ENCODE measurements around the gene SYNGR3. TPM values are rescaled to one million over a fixed set of nuclear protein-coding genes. Genes with fewer than 3 reads are reported as not detected.

Gene SYNGR3
- total and polyA plus RNA-seq, 12 donors, result 0.54 to 10.9 (median 2.8) TPM; not detected in 2

- 80 to 87% (median 85%) methylated on average over 15 to 19 of the region's 19 CpGs for WGBS, 4 donors
- TF ChIP-seq POLR2A (IDR thresholded peaks at IDR 0.05) (no peak), CTCF (IDR thresholded peaks at IDR 0.05) (no peak)
- no peak overlapping the region for H3K4me3 ChIP-seq
- H3K27me3 ChIP-seq, result no peaks in the 10 kb centered on the region
- H3K9me3 ChIP-seq (replicated peaks in 1 of 3), result no peaks in the 10 kb centered on the region
- no peaks in the 10 kb centered on the region for H3K36me3 ChIP-seq (replicated peaks in 1 of 2)
- intact Hi-C loops (cut with DNase I), result no loop called here
- no peak overlapping the region for H3K27ac ChIP-seq
- peaks cover 7 to 11% of the 10 kb centered on the region in 2 donors for H3K4me1 ChIP-seq (replicated peaks in 1 of 2)
- peak in 1 of 7 donors; percentile 18 for DNase-seq
Observed at GRCh38 chr16:1945559-1946391, 44.0 kb upstream of the SYNGR3 start.

GRCh38 chr16:1946495-1947368, 43.0 kb upstream of the SYNGR3 start:
- Histone ChIP-seq H3K4me3 (no peak overlapping the region), H3K4me1 (replicated peaks in 1 of 2) (peaks cover 7 to 10% of the 10 kb centered on the region in 2 donors), H3K36me3 (replicated peaks in 1 of 2) (no peaks in the 10 kb centered on the region), H3K27ac (no peak overlapping the region), H3K27me3 (no peaks in the 10 kb centered on the region), H3K9me3 (replicated peaks in 1 of 3) (no peaks in the 10 kb centered on the region)
- WGBS, 4 donors, result 85 to 94% (median 86%) methylated on average over 6 to 38 of the region's 38 CpGs
- intact Hi-C loops (cut with DNase I), result no loop called here
- TF ChIP-seq POLR2A (IDR thresholded peaks at IDR 0.05), result no peak
- no peak for TF ChIP-seq CTCF (IDR thresholded peaks at IDR 0.05)
- peak in 1 of 7 donors; percentile 20 for DNase-seq

GRCh38 chr16:1947369-1947670, 42.5 kb upstream of the SYNGR3 start:
- no peak for DNase-seq
- Histone ChIP-seq H3K27me3 (no peaks in the 10 kb centered on the region), H3K9me3 (replicated peaks in 1 of 3) (no peaks in the 10 kb centered on the region), H3K27ac (no peak overlapping the region), H3K4me1 (replicated peaks in 1 of 2) (peaks cover 4% of the 10 kb centered on the region in 2 donors), H3K4me3 (no peak overlapping the region), H3K36me3 (replicated peaks in 1 of 2) (no peaks in the 10 kb centered on the region)
- TF ChIP-seq POLR2A (IDR thresholded peaks at IDR 0.05) (no peak), CTCF (IDR thresholded peaks at IDR 0.05) (no peak)
- 86 to 96% (median 90%) methylated on average over 5 to 9 of the region's 9 CpGs; no CpG with 5 or more reads in 1 of the 4 donors for whole genome bisulfite sequencing, 4 donors
- intact Hi-C loops (cut with DNase I), result no loop called here

GRCh38 chr16:1949507-1949906, 40.3 kb upstream of the SYNGR3 start:
- H3K27me3 ChIP-seq, result no peaks in the 10 kb centered on the region
- DNase-seq, result no peak
- no peaks in the 10 kb centered on the region for H3K4me1 ChIP-seq (replicated peaks in 1 of 2)
- H3K36me3 ChIP-seq (replicated peaks in 1 of 2), result no peaks in the 10 kb centered on the region
- no peak for TF ChIP-seq POLR2A (IDR thresholded peaks at IDR 0.05)
- no peak for TF ChIP-seq CTCF (IDR thresholded peaks at IDR 0.05)
- no peak overlapping the region for H3K27ac ChIP-seq
- 83 to 98% (median 89%) methylated on average over 6 to 11 of the region's 11 CpGs for WGBS, 4 donors
- intact Hi-C loops (cut with DNase I), result no loop called here
- H3K9me3 ChIP-seq (replicated peaks in 1 of 3), result no peaks in the 10 kb centered on the region
- H3K4me3 ChIP-seq, result no peak overlapping the region

Measured in adrenal gland (tissue), 12 donors.